NCI-H748 (cell line): Measurements from ENCODE around the gene OSBPL3.

Experiments
- DNase-seq: peaks from one replicate; lab custom pipeline; 2025; ENCODE audit not compliant: unreplicated experiment; lab: John Stamatoyannopoulos, UW

The OSBPL3 gene

GRCh38 chr7:24899905-24900304, 80.1 kb downstream of the OSBPL3 start:
- DNase-seq, result no peak

DNA sequence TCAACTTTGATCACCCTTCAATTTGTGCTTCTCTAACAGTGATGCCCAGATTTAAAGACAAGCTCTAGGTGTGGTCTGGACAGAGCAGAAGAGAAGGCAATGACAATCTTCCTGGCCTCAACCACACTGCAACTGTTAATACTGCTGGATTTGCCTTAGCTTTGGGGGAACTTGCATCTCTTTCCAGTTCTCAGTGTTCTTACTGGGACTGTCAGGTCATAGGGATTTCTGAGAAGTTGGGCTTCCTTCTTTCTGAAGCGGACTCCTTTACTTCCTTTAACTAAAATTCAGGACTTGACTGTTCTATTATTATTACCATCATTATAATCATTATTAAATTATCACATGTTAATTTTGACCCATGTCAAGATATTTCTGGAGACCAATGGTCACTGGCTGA, 80.8 kb downstream of the OSBPL3 start:
- no peak for DNase-seq

GRCh38 chr7:24898691-24899090, 81.3 kb downstream of the OSBPL3 start:
- no peak for DNase-seq

DNA sequence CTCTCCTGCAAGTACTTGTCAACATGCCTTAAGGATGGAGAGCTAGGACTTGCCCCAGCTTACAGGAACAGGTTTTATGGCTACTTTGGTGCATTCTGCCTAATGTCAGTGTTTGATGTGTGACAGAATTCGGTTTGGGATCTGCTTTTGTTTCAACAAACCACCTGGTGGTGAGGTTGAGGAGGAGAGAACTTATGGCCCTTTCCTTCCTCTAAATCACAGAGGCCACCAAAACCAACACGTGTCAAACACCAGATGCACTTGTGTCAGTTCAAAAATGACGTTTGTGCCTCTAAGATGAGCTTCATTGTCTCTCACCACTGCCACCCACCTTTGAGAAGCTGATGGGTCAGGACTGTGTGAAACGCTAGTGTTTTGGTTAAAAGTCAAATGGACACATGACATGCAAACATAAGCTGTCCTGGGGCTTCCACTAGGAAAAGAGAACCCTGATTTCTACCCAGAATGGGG, 83.9 kb downstream of the OSBPL3 start:
- DNase-seq, result no peak

- no peak for DNase-seq
Measured at GRCh38 chr7:24894429-24895221, 85.4 kb downstream of the OSBPL3 start.

- peak; percentile 34 for DNase-seq
Measured at GRCh38 chr7:24891311-24891735, 88.7 kb downstream of the OSBPL3 start.

DNA sequence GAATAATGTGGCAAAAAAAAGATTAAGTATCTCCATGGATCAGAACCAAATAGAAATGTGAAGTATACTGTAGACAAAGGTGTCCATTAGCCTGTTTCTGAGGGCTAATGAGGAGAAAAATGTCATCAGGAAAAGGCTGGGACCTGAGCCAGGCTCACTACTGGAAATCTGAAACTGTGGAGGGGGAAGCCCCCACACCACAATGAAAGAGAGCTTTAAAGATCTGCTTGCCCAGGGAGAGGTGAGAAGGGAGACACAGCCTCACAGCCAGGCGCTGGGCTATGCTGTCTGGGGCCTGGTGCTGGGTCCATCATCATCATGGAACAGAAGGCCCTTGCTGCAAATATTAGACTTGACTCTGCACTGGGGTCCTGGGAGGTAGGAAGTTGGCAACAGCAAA, 90.4 kb downstream of the OSBPL3 start:
- no peak for DNase-seq

GRCh38 chr7:24888653-24889052, 91.3 kb downstream of the OSBPL3 start:
- DNase-seq, result no peak

GRCh38 chr7:24885716-24886115, 94.3 kb downstream of the OSBPL3 start:
- DNase-seq, result no peak

DNA sequence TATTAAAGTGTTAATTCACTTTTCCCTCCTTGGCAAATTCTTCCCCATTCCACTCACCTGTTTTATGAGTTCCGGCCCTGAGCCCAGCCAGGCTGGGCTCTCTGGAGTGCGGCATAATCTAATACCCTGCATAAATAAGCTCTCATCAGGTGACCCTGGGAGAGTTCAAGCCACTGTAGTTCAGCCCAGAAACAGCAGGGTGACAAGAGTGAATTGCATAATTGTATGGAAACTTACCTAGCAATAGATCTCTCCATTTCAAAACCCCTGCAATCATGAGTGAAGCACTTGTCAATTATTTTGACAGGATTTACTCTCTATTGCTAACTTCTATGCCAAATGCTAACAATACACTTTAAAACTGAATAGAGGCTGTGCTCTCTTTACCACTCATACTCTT, 94.7 kb downstream of the OSBPL3 start:
- peak; percentile 83 for DNase-seq

GRCh38 chr7:24884401-24884800, 95.6 kb downstream of the OSBPL3 start:
- peak; percentile 64 for DNase-seq

- no peak for DNase-seq
Measured at GRCh38 chr7:24883622-24884013, 96.4 kb downstream of the OSBPL3 start.

- DNase-seq, result no peak
Measured at GRCh38 chr7:24882989-24883621, 96.9 kb downstream of the OSBPL3 start.

- DNase-seq, result no peak
Measured at GRCh38 chr7:24881623-24882022, 98.4 kb downstream of the OSBPL3 start.

DNA sequence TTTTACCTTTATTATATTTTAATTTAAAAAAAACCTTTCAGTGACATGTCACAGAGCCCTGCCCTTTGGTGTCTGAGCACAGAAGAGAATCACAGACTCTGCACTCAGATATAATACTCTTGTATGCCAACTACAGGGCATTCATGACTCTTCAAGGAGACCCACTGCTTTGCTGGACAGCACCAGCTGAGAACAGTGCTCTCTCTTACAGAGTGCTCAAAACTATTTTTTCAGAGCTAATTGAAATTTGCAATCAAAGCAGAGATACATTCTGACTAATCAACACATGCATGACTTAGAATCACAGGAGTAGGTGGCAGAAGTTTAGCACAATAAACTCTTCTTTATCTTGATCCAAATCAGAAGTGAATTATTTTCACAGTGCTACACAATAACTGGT, 99.1 kb downstream of the OSBPL3 start:
- no peak for DNase-seq

DNA sequence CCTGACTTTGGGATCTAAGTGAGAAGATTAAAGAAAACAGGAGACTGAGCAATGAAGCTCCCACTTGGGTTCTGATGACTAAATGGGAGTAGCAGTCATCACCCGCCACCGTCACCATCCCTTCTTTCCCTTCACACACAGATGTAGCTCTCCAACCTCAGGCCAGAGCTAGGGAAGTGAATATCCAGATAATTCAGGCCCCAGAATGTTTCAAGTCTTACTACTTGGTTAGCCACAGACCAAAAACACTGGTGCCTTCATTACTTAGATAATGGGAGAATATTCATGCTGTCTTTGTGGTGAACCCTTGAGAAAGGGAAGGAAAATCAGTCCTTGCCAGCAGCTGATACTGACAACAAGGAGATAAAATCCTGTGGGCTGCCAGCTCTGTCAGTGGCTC, 100.7 kb downstream of the OSBPL3 start:
- no peak for DNase-seq

- no peak for DNase-seq
Measured at GRCh38 chr7:24877790-24878311, 102.1 kb downstream of the OSBPL3 start.

GRCh38 chr7:24874791-24875190, 105.2 kb downstream of the OSBPL3 start:
- no peak for DNase-seq

DNA sequence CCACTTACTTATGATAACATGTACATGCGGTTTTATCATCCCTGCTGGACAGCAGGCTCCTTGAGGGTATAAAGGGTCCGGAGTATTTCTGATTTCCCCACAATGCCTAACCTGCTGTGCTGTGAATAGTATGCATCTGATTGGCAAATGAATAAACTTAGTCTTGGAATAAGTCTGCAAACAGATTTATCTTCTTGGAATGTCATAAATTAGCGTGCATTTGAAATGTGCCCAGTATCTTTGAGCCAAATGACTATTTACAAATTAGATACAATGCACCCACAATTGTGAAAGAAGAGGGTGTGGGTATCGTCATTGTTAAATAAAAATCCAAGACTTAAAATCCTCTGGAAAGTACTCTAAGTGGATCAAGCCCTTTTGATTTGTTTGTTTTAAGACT, 106.0 kb downstream of the OSBPL3 start:
- no peak for DNase-seq

DNA sequence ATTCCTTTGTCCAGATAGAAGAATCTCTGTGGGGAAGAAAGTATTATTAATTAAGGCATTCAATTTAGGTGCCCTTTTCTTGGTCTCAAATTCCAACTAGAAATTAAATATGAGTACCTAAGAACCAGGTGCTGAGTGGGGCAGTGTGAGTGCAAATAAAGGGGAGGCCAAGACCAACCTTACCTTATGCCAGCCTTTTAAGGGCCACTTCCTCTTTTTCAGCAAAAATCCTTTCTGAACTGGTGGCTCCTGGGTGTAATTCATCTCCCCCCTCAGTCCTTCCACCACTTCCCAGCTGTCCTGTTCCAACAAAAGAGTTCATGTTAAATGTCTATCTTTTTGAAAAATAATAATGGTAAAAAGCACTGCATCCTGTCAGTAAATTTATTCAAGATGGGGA, 108.2 kb downstream of the OSBPL3 start:
- DNase-seq, result no peak

- no peak for DNase-seq
Measured at GRCh38 chr7:24870766-24871165, 109.2 kb downstream of the OSBPL3 start.

- no peak for DNase-seq
Measured at GRCh38 chr7:24869572-24869971, 110.4 kb downstream of the OSBPL3 start.
